Panc1 (cell line): ENCODE measurements around the gene GALNT13. TPM values are rescaled to one million over a fixed set of nuclear protein-coding genes. Genes with fewer than 3 reads are reported as not detected.
"Not testable (repeated sequence)": the region's sequence is repeated elsewhere in the genome, so short reads cannot be mapped to it uniquely, and the experiment has no call there.

ENCODE experiments used
- ATAC-seq: fragments of 200-7000 bp; cut with Tn5 transposase; 2 replicates; pipeline ENCODE4 v1.9.1; 2020; ENCODE audit warnings: mild to moderate bottlenecking, moderate library complexity
- BruUV-seq: library from RNA; stranded (reverse); fragments of 400-500 nt; replicated peaks from 2 replicates; lab custom pipeline; 2021; lab: Mats Ljungman, UMichigan
- CTCF ChIA-PET: fragments of 300-600 bp; sonication (Branson Sonifier 250); formaldehyde crosslinking; loops from one replicate; lab custom pipeline; 2022; ENCODE audit warnings: antibody characterized with exemption; lab: Charles Lee
- POLR2A ChIA-PET: fragments of 300-600 bp; sonication (Branson Sonifier 250); formaldehyde crosslinking; loops from one replicate; lab custom pipeline; 2022; ENCODE audit warnings: antibody characterized with exemption; lab: Charles Lee
- DNase-seq: peaks from one replicate; pipeline ENCODE4 v3.0.0-alpha.2; 2010; ENCODE audit warnings: low read depth, low spot score
- H3K27ac ChIP-seq: 2 replicates; pipeline ENCODE4 v1.5.1; 2011; ENCODE audit warnings: mild to moderate bottlenecking, low read length, inconsistent platforms
- H3K27me3 ChIP-seq: fragments of 200-500 bp; sonication (Bioruptor generic); 2 replicates; pipeline ENCODE4 v1.6.0; 2014; ENCODE audit warnings: low read length, inconsistent platforms; ENCODE audit not compliant: control insufficient read depth, insufficient read depth
- H3K36me3 ChIP-seq: fragments of 200-500 bp; sonication (Bioruptor generic); 2 replicates; pipeline ENCODE4 v1.5.1; 2014; ENCODE audit warnings: inconsistent platforms, mild to moderate bottlenecking, low read length, moderate library complexity; ENCODE audit not compliant: control insufficient read depth, insufficient read depth
- H3K4me1 ChIP-seq: 2 replicates; pipeline ENCODE4 v1.5.1; 2011; ENCODE audit warnings: inconsistent platforms, mild to moderate bottlenecking, low read length, moderate library complexity; ENCODE audit not compliant: control insufficient read depth, insufficient read depth
- H3K4me3 ChIP-seq, 2 experiments: 2 replicates each; pipeline ENCODE4 v1.5.1; 2011 to 2012; ENCODE audit warnings: low read depth in 2 of 2, low read length in 2 of 2, mild to moderate bottlenecking in 2 of 2, inconsistent platforms in 1 of 2, moderate library complexity in 1 of 2
- H3K9me3 ChIP-seq: fragments of 200-500 bp; sonication (Bioruptor generic); 2 replicates; pipeline ENCODE4 v1.5.1; 2014; ENCODE audit warnings: low read depth, mild to moderate bottlenecking, inconsistent platforms, low read length, moderate library complexity; ENCODE audit not compliant: control insufficient read depth, insufficient read depth
- CTCF ChIP-seq: fragments of 450-650 bp; IDR thresholded peaks from 2 replicates; pipeline ENCODE4 v1.5.1; 2017; ENCODE audit warnings: mild to moderate bottlenecking
- POLR2AphosphoS5 ChIP-seq: IDR thresholded peaks from 2 replicates; pipeline ENCODE4 v1.6.1; 2012; ENCODE audit warnings: mild to moderate bottlenecking, low read depth, low read length, moderate library complexity
- REST ChIP-seq, 2 experiments: IDR thresholded peaks; 2 replicates each; pipeline ENCODE4 v1.6.1; 2011 to 2012; ENCODE audit warnings: low read depth in 2 of 2, control low read depth in 1 of 2, low read length in 1 of 2, mild to moderate bottlenecking in 1 of 2, moderate library complexity in 1 of 2; ENCODE audit not compliant: insufficient read depth in 1 of 2
- SIN3A ChIP-seq: IDR thresholded peaks from 2 replicates; pipeline ENCODE4 v1.6.1; 2012; ENCODE audit warnings: low read depth, mild to moderate bottlenecking, low read length, moderate library complexity, borderline replicate concordance; ENCODE audit not compliant: insufficient read depth
- TCF7L2 ChIP-seq: IDR thresholded peaks from 2 replicates; pipeline ENCODE4 v1.6.1; 2011; ENCODE audit warnings: mild to moderate bottlenecking, low read depth, low read length, inconsistent platforms
- in situ Hi-C: cut with HindIII; loops from 2 replicates; pipeline ENCODE4 v1.10.0; 2016; ENCODE audit warnings: low sequenced_read_pairs, low pct_unique_long_range_greater_than_20kb
- intact Hi-C: fragments of 100-400 bp; cut with micrococcal nuclease; formaldehyde crosslinking; loops from one replicate; pipeline ENCODE4 v1.10.0; 2022; ENCODE audit not compliant: unreplicated experiment
- total RNA-seq: library from RNA; stranded (reverse); gene quantifications from one replicate; pipeline ENCODE4 v1.2.1, GENCODE V29; 2021; ENCODE audit not compliant: unreplicated experiment

Gene GALNT13
- total RNA-seq, 1 experiment from 2014 or later: not detected

DNA sequence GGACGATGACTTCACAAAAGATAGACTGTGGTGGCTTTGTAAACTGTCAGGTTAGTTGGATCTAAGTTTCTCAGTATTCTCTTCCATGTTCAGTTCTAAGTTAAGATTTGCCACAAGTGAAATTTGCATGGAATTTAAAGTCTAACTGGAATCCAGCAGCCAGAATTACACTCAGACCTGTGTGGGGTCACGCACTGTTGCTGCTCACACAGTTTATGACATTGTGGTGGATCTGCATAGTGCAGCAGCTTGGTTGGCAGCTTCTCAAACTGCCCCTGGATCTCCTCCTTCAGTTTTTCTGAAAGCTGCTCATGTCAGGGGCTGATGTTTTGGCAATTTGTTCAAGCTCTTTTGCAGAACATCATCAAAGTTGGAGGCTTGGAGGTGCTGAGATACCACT, 598.7 kb downstream of the GALNT13 start:
- POLR2A ChIA-PET: no interaction called here
- no TSS peak for BruUV-seq
- Histone ChIP-seq H3K27ac (no peak overlapping the region), H3K4me3 (no peak overlapping the region), H3K27me3 (no peaks in the 10 kb centered on the region), H3K4me1 (no peaks in the 10 kb centered on the region), H3K36me3 (no peaks in the 10 kb centered on the region), H3K9me3 (no peaks in the 10 kb centered on the region)
- ATAC-seq (no peak), DNase-seq (no peak)
- TF ChIP-seq POLR2AphosphoS5 (no peak), REST (IDR thresholded peaks at IDR 0.05; ENCODE audit: insufficient read depth in 1 of 2, low read depth in 2 of 2, low read length in 1 of 2) (no peak)
- in situ Hi-C loops: no loop called here
- CTCF ChIA-PET: no interaction called here
- intact Hi-C loops: no loop called here

DNA sequence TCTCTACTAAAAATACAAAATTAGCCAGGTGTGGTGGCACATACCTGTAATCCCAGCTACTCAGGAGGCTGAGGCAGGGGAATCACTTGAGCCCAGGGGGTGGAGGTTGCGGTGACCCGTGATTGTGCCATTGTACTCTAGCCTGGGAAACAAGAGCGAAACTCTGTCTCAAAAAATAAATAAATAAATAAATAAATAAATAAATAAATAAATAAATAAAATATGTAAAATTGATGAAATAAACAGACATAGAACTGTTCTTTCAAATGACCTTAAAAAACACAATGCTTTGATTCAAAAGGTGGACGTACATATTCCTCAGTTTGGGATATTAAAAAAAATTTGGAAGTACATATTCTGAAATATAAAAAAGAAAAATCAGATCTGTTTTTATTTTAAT, 599.8 kb downstream of the GALNT13 start:
- ATAC-seq, intact Hi-C loops, H3K36me3 ChIP-seq, H3K4me3 ChIP-seq, DNase-seq, BruUV-seq, POLR2A ChIA-PET, CTCF ChIA-PET, H3K4me1 ChIP-seq, in situ Hi-C loops, H3K27ac ChIP-seq, H3K27me3 ChIP-seq, H3K9me3 ChIP-seq: not testable (repeated sequence)

DNA sequence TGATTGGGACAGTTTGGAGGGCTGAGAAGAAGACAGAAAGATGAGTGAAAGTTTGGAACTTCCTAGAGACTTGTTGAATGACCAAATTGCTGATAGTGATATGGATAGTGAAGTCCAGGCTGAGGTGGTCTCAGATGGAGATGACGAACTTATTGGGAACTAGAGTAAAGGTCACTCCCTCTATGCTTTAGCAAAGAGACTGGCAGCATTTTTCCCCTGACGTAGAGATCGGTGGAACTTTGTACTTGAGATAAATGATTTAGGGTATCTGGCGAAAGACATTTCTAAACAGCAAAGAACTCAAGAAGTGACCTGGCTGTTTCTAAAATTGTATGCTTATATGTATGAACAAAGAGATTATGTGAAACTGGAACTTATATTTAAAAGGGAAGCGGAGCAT, 605.6 kb downstream of the GALNT13 start:
- H3K4me3 ChIP-seq: no peak overlapping the region
- H3K9me3 ChIP-seq: no peaks in the 10 kb centered on the region
- in situ Hi-C loops: no loop called here
- H3K36me3 ChIP-seq: no peaks in the 10 kb centered on the region
- no TSS peak for BruUV-seq
- no peaks in the 10 kb centered on the region for H3K27me3 ChIP-seq
- H3K27ac ChIP-seq: no peak overlapping the region
- POLR2A ChIA-PET: no interaction called here
- CTCF ChIA-PET: no interaction called here
- TF ChIP-seq CTCF (no peak), POLR2AphosphoS5 (no peak), SIN3A (no peak), REST (IDR thresholded peaks at IDR 0.05; ENCODE audit: insufficient read depth in 1 of 2, low read depth in 2 of 2, low read length in 1 of 2) (no peak), TCF7L2 (no peak)
- no peak for DNase-seq
- intact Hi-C loops: no loop called here
- ATAC-seq: no peak
- H3K4me1 ChIP-seq: no peaks in the 10 kb centered on the region
